NCI-H524 (cell line): Measurements from ENCODE around the gene KCNJ3.

Source experiments
- DNase-seq, 2 experiments: peaks; one replicate each; lab custom pipeline; 2025; lab: John Stamatoyannopoulos, UW

The KCNJ3 gene, protein sequence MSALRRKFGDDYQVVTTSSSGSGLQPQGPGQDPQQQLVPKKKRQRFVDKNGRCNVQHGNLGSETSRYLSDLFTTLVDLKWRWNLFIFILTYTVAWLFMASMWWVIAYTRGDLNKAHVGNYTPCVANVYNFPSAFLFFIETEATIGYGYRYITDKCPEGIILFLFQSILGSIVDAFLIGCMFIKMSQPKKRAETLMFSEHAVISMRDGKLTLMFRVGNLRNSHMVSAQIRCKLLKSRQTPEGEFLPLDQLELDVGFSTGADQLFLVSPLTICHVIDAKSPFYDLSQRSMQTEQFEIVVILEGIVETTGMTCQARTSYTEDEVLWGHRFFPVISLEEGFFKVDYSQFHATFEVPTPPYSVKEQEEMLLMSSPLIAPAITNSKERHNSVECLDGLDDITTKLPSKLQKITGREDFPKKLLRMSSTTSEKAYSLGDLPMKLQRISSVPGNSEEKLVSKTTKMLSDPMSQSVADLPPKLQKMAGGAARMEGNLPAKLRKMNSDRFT

GRCh38 chr2:154698296-154698720 lies at the start of gene KCNJ3:
KCNJ3 (plus strand) TSS chr2:154698695; CDS start chr2:154698776, 81 bp downstream.
- DNase-seq: peak in 1 of 2 experiments; percentile 67

GRCh38 chr2:154655499-154655898 lies 43.0 kb upstream of the KCNJ3 start:
- DNase-seq: no peak

GRCh38 chr2:154658854-154659253 lies 39.6 kb upstream of the KCNJ3 start:
- DNase-seq: no peak

DNA sequence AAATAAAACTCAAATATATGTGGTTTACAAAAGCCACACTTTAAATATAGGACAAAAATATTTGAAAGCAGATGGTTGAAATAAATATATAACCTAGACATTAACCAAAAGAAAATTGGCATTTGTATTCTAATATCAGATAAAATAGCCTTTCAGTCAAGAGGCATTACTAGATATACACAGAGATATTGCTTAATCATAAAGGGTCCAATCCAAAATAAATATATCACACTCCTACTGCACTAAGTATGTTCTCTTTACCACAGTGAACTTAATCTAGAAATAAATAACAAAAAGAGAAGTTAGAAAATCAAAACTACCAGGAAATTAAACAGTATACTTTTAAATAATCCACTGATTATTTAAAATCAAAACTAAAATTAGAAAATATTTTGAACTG lies 34.2 kb upstream of the KCNJ3 start:
- DNase-seq: no peak

- DNase-seq: no peak
Measured at GRCh38 chr2:154670083-154670482, 28.4 kb upstream of the KCNJ3 start.

GRCh38 chr2:154673694-154674093 lies 24.8 kb upstream of the KCNJ3 start:
- no peak for DNase-seq

DNA sequence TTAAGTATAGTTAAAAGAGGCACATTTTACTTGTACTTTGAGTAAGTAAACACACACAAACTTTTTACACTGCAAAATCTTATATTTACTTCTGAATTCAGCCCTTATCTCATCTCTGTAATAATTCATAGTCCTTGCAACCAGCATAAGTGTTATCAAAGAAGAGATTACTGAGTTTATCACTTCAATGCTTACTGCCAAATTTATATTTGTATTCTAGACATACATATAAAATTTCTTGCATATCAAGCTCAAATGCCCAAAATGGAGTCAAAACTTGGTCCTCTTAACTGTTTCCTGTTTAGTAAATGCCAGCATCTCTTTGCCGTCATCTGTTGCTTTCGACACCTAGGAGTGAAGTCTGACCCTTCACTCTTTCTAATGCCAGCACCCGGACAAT lies 21.1 kb upstream of the KCNJ3 start:
- DNase-seq: no peak

DNA sequence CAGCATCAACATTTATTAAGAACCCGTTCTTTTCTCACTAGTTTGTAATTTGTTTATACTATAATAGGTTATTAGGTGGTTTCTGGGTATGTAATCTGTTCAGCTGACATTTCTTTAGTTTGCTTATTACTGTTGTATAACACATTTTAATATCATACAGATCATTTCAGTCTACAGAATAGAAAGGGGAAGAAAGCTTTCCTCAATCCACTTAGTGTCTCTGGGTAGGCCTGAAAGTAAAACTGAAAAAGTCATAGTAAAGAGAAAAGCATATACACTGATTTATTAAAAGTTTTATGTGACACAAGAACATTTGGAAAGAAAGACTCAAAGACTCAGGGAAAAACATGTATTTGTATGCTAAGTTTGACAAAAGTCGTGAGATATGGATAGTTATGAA lies 16.8 kb upstream of the KCNJ3 start:
- no peak for DNase-seq

DNA sequence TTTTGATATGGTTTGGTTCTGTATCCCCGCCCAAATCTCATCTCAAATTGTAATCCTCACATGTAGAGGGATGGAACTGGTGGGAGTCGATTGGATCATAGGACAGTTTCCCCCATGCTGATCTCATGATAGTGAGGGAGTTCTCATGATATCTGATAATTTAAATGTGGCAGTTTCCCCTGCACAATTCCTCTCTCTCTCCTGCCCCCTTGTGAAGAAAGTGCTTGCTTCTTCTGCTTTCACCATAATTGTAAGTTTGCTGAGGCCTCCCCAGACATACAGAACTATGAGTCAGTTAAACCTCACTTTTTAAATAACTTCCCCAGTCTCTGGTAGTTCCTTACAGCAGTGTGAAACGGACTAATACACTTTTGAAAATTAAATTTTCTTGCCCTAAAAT lies 12.3 kb upstream of the KCNJ3 start:
- peak in 1 of 2 experiments; percentile 3 for DNase-seq

- no peak for DNase-seq
Measured at GRCh38 chr2:154688373-154688772, 10.1 kb upstream of the KCNJ3 start.

DNA sequence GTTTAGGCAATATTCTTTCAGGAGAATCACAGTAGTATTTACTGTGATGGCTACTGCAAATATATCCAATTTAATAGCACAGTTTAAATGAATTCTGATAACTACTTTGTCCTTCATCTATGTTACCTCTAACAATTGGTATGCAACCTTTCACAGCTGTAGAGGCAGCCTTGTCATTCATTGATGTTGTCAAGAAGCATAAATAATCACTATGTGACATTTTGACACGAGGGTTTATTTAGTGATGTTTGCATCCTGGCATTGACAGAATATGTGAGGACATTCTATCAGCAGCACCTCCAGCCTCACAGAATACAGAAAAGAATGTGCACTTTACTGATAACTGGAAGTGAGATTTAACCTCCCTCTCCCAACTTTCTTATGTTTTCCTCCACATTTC lies 9.3 kb upstream of the KCNJ3 start:
- DNase-seq: no peak

DNA sequence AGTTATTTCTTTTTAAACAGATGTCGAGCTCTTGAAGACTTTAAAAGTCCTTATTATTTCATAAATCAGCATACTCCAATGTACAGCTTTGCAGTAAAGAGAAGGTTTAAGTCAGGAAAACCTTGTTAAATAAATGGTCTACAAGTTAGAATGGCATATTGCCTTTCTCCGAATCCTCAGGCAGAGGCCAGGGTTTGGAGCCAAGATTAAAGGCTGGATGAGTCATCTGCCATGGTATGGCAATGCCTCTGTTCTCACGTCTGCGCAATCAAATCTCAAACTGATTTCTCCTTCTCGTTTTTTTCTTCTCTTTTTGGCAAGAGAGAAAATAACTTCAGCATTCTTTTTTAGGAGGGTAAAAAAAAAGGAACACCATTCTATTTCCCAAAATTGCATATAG lies 5.6 kb upstream of the KCNJ3 start:
- no peak for DNase-seq

DNA sequence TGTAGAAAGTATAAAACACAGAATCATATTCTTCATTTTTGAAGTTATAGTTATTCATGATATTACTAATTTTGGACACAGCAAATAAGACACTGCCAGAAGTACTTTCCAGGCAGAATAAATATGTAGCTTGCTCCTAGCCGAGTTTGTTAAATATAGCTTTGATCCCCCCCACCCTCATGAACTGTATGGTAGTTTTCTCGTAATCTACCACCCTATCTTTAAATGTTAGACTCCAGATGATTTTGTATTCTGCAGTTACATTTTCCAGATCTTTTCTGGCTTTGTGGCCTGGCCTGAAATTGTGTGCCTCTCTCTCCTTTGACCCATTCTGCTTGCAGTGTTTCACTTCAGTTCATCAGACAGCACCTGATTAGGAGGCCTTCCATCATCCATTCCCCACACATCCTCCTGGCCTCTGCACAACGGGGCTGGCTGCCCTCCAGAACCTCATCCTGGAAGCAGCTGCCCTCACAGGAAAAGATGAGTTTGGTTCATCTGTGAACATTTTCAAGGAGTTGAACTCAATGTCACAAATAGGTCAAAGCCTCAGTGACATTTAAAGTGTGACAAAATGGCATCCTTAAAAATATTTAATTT lies 4.7 kb upstream of the KCNJ3 start:
- DNase-seq: no peak

- DNase-seq: peak in 1 of 2 experiments; percentile 16
Measured at GRCh38 chr2:154694881-154695280, 3.6 kb upstream of the KCNJ3 start.

- peak in 1 of 2 experiments; percentile 6 for DNase-seq
Measured at GRCh38 chr2:154696369-154696768, 2.1 kb upstream of the KCNJ3 start.

GRCh38 chr2:154696810-154697417 lies 1.6 kb upstream of the KCNJ3 start:
- DNase-seq: peak in 1 of 2 experiments; percentile 70

DNA sequence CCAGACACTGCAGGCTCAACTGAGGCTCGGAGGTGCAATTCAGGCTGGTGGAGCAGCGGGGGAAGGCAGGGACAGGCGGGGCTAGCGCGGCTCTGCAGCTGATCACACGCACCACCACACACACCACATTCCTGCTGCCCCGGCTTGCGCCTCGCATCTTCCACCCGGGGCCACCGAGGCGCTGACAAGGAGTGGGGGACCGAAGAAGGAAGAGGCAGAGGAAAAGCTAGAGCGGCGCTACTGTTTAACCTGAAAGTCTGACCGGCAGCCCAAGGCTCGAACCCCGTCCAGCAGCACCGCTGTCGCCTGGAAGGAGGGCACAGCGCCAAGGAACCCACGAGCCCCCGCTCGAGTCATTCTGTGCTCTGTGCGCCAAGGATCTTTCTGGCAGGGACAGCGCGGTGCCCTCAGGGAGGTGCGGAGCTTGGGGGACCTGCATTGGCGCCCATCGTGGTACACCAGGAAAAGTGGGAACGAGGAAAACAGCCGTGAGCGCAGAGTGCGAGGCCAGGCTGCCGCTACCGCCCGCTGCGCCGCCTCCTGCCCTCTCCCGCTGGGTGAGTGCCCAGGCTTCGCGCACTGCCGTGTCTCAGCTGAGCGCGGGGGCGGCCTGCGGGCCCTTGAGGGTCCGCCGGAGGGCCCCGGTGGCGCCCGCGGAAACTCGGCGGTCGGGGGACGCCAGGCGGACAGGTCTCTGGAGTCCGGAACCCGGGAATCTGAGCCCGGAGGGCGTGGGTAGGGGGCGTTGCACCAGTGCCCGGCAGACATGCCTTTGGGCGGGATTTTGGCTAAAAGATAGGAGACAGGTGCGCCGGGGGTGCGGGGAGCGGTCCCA lies 860 bp upstream of the KCNJ3 start:
- DNase-seq: peak; percentile 41 to 77

GRCh38 chr2:154698721-154699574 lies 453 bp downstream of the KCNJ3 start:
- DNase-seq: peak; percentile 70 to 81

GRCh38 chr2:154699575-154699930 lies 1.1 kb downstream of the KCNJ3 start:
- peak; percentile 70 to 81 for DNase-seq

- peak; percentile 71 to 91 for DNase-seq
Measured at GRCh38 chr2:154700136-154700535, 1.6 kb downstream of the KCNJ3 start.

DNA sequence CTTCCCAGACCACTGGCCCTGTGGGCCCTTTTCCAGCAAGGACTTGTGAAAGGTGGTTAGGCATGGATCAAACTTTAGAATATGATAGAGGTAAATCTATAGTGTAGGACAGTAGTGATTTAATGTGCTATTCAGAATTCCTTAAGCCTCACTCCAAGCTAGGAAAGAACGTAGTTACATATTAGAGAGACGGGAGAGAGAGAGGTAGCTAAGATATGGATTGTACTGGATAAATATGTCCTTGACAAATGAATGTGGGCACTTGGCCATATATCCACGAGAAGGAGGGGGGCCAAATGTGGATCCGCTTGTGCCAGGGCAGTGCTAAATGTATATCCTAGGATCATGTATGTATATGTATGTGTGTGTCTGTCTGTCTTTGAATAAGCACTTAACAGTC lies 6.5 kb downstream of the KCNJ3 start:
- DNase-seq: peak; percentile 39 to 74
